ENCODE results near the gene PPP1R18. TPM values are rescaled to one million over a fixed set of nuclear protein-coding genes. Genes with fewer than 3 reads are reported as not detected.

The PPP1R18 gene
- total and polyA plus RNA-seq, 9 of the 15 experiments (the other 6 are each of a cell fraction or from before 2014, with no cell fraction given), result 12.0 to 99.2 (median 42.6) TPM

DNA sequence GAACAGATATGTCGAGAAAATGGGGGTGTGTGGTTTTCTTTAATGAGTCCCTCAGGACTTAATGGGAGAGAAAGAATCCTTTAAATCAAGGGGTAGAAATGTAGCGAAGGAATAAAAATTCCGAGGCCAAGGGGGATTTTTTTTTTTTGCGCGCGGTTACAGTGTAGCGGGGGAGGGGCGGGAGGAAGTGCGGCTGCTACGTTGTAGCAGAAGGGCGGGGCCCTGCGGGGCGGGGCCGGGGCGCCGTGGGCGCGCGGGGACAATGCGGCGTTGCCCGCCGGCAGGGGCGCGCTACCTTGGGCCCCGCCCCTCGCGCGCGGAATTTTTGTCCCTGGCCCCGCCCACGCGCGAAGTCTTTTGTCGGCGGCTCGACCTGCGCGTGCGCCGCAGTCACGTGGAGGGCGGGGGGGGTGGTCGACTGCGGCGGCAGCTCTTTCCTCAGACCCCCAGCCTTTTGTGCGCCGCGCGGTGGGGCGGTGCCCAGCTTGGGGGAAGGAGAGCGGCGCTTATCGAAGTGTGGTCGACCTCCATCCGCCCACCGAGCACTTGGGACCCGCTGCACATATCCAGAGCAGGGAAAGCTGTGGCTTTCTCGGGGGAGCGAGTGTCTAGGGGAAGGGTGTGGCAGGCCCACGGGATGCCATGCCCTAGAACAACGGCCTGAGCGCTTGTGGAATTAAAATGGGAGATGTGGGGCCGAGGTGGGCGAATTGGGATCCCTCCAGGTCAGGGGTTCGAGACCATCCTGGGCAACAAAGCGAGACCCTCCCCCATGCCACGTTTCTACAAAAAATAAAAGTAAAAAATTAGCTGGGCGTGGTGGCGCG, 35.0 kb upstream of the PPP1R18 start (continued):
- TF ChIP-seq ZNF695 (CRISPR knock-in tag; IDR thresholded peaks at IDR 0.05), result 0 out of 2 replicates have a peak, but pooled peaks have one; percentile 35
- no peak for TF ChIP-seq ZFX (CRISPR knock-in tag; IDR thresholded peaks at IDR 0.05)
- TF ChIP-seq, protein P1, sequence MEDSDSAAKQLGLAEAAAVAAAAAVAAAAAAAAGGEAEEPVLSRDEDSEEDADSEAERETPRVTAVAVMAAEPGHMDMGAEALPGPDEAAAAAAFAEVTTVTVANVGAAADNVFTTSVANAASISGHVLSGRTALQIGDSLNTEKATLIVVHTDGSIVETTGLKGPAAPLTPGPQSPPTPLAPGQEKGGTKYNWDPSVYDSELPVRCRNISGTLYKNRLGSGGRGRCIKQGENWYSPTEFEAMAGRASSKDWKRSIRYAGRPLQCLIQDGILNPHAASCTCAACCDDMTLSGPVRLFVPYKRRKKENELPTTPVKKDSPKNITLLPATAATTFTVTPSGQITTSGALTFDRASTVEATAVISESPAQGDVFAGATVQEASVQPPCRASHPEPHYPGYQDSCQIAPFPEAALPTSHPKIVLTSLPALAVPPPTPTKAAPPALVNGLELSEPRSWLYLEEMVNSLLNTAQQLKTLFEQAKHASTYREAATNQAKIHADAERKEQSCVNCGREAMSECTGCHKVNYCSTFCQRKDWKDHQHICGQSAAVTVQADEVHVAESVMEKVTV (CRISPR knock-in tag; IDR thresholded peaks at IDR 0.05), result peak; percentile 10; the same call in 1 of the 2 replicates
- TF ChIP-seq CBFA2T2 (conservative IDR thresholded peaks at IDR 0.05), result peak; percentile 61
- TF ChIP-seq MXI1 (IDR thresholded peaks at IDR 0.05; ENCODE audit: low read depth, low read length), result no peak; the same call in 1 of the 2 replicates
- TF ChIP-seq, protein P2, sequence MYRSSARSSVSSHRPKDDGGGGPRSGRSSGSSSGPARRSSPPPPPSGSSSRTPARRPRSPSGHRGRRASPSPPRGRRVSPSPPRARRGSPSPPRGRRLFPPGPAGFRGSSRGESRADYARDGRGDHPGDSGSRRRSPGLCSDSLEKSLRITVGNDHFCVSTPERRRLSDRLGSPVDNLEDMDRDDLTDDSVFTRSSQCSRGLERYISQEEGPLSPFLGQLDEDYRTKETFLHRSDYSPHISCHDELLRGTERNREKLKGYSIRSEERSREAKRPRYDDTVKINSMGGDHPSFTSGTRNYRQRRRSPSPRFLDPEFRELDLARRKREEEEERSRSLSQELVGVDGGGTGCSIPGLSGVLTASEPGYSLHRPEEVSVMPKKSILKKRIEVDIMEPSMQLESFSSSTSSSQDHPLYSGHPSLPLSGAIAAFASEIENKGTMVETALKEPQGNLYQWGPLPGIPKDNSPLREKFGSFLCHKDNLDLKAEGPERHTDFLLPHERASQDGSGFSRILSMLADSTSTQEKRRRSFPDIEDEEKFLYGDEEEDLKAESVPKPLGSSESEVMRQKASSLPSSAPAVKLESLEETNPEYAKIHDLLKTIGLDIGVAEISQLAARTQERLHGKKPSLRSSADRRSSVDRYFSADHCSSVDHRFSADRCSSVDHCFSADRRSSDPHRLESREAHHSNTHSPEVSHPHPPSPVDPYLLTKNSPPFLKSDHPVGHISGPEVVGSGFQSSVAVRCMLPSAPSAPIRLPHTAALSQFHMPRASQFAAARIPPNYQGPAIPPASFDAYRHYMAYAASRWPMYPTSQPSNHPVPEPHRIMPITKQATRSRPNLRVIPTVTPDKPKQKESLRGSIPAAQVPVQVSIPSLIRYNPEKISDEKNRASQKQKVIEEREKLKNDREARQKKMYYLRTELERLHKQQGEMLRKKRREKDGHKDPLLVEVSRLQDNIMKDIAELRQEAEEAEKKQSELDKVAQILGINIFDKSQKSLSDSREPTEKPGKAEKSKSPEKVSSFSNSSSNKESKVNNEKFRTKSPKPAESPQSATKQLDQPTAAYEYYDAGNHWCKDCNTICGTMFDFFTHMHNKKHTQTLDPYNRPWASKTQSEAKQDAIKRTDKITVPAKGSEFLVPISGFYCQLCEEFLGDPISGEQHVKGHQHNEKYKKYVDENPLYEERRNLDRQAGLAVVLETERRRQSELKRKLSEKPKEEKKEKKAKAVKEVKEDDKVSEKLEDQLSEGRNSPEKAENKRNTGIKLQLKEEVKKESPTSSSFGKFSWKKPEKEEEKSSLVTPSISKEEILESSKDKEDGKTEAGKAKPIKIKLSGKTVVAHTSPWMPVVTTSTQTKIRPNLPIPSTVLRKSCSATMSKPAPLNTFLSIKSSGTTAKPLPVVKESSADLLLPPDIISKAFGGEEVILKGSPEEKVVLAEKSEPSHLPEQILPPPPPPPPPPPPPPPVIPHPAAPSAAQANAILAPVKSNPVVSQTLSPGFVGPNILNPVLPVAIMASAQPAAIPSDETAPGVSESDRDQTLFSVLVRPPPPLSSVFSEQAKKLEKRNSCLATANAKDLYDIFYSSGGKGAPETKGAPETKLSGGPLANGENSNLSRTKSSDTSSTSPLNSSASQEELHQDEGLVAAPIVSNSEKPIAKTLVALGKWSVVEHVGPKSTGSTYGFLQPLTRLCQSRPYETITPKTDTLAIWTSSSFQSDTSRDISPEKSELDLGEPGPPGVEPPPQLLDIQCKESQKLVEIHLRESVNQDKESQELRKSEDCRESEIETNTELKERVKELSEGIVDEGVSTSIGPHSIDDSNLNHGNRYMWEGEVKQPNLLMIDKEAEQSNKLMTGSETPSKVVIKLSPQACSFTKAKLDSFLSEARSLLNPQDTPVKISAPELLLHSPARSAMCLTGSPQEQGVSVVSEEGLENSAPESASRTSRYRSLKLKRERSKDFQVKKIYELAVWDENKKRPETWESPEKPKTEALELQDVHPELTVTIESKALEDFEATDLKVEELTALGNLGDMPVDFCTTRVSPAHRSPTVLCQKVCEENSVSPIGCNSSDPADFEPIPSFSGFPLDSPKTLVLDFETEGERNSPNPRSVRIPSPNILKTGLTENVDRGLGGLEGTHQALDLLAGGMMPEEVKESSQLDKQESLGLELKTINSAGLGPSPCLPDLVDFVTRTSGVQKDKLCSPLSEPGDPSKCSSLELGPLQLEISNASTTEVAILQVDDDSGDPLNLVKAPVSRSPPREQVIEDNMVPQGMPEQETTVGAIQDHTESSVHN (IDR thresholded peaks at IDR 0.05; ENCODE audit: borderline replicate concordance in 1 of 2, low read depth in 1 of 2), result no peak
- TF ChIP-seq TAF1 (IDR thresholded peaks at IDR 0.05; ENCODE audit: control insufficient read depth, extremely low read depth, insufficient read depth, low read length, severe bottlenecking), result peak; percentile 60
- TF ChIP-seq, protein P3, sequence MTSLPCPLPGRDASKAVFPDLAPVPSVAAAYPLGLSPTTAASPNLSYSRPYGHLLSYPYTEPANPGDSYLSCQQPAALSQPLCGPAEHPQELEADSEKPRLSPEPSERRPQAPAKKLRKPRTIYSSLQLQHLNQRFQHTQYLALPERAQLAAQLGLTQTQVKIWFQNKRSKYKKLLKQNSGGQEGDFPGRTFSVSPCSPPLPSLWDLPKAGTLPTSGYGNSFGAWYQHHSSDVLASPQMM (CRISPR knock-in tag; IDR thresholded peaks at IDR 0.05), result no peak
- peak; percentile 89 for TF ChIP-seq OTX1 (CRISPR knock-in tag; IDR thresholded peaks at IDR 0.05)
- TF ChIP-seq CBX3 (IDR thresholded peaks at IDR 0.05; ENCODE audit: borderline replicate concordance in 1 of 2, low read length in 2 of 2), result no peak
- TF ChIP-seq POLR3A (IDR thresholded peaks at IDR 0.05; ENCODE audit: borderline replicate concordance, extremely low read depth, insufficient read depth, insufficient read length), result no peak
- TF ChIP-seq, protein P4, sequence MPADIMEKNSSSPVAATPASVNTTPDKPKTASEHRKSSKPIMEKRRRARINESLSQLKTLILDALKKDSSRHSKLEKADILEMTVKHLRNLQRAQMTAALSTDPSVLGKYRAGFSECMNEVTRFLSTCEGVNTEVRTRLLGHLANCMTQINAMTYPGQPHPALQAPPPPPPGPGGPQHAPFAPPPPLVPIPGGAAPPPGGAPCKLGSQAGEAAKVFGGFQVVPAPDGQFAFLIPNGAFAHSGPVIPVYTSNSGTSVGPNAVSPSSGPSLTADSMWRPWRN (IDR thresholded peaks at IDR 0.05; ENCODE audit: low read depth), result no peak
- TF ChIP-seq, protein P5, sequence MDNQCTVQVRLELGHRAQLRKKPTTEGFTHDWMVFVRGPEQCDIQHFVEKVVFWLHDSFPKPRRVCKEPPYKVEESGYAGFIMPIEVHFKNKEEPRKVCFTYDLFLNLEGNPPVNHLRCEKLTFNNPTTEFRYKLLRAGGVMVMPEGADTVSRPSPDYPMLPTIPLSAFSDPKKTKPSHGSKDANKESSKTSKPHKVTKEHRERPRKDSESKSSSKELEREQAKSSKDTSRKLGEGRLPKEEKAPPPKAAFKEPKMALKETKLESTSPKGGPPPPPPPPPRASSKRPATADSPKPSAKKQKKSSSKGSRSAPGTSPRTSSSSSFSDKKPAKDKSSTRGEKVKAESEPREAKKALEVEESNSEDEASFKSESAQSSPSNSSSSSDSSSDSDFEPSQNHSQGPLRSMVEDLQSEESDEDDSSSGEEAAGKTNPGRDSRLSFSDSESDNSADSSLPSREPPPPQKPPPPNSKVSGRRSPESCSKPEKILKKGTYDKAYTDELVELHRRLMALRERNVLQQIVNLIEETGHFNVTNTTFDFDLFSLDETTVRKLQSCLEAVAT (IDR thresholded peaks at IDR 0.05), result peak; percentile 88 to 91
